GM18507 (cell line): Measurements from ENCODE around the gene TOMM7.
"Not testable (repeated sequence)": the region's sequence is repeated elsewhere in the genome, so short reads cannot be mapped to it uniquely, and the experiment has no call there.

ENCODE experiments used
- DNase-seq: peaks from one replicate; pipeline ENCODE4 v3.0.0; 2011; ENCODE audit warnings: low read depth; ENCODE audit not compliant: insufficient read length; ENCODE audit errors: extremely low spot score
- FAIRE-seq: peaks from 2 replicates; lab custom pipeline; 2011; peaks lifted over from hg19 to GRCh38; lab: Jason Lieb, UNC

The TOMM7 gene

GRCh38 chr7:22827563-22827962, 4.9 kb upstream of the TOMM7 start:
- FAIRE-seq (no peak), DNase-seq (no peak)

- no peak for FAIRE-seq
- DNase-seq = no peak
These were observed 3.9 kb upstream of the TOMM7 start for GRCh38 chr7:22826593-22826992.

DNA sequence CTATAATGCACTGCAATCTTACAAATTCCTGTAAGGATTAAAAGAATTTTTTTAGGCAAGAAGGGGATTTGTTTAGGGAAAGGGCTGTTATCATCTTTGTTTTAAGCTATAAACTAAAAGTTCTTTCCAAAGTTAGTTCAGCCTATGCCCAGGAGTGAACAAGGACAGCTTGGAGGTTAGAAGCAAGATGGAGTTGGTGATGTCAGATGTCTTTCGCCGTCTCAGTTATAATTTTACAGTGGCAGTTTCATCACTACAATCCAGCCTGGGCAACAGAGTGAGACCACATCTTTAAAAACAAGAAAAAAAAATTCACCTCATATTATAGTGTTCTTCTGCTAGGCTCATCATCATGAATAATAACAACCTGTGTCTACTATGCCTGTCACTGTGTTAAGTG, 2.1 kb upstream of the TOMM7 start:
- no peak for FAIRE-seq
- DNase-seq = no peak

GRCh38 chr7:22823142-22823497, 471 bp upstream of the TOMM7 start:
- DNase-seq (no peak), FAIRE-seq (peak; percentile 31)

DNA sequence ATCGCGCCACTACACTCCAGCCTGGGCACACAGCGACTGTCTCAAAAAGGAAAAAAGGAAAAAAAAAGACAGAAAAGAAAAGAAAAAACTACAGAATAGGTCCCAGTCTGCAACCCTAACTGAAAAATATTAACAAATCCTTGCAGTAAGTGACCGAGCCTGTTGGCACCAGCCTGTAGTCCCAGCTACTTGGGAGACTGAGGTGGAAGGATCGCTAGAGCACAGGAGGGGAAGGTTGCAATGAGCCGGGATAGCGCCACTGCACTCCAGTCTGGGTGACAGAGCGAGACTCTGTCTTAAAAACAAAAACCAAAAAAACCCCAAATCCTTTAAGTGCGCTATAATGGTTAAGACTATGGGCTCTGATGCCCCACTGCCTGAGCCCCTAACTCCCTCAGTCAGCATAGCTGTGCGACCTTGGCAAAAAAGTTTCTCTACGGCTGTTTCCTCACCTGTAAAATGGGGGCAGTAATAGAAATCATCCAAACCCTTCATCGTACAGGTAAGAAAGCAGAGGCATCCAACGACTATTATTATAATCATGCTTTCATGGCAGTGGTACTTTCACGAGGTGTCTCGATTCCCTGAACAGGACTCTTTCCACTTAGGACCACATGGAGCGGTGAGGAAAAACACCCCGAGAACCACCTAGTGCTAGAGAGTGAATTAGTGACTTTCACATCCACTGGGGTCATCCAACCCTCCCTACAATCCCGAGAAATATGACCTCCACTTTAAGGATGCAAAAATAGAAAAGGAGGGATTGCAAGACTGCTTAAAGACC, 755 bp downstream of the TOMM7 start:
- FAIRE-seq = no peak
- DNase-seq = no peak

- no peak for FAIRE-seq
- no peak for DNase-seq
These were observed 3.2 kb downstream of the TOMM7 start for GRCh38 chr7:22819476-22819875.

GRCh38 chr7:22814261-22815208, 8.1 kb downstream of the TOMM7 start:
- peak; percentile 48 for FAIRE-seq
- DNase-seq = no peak

DNA sequence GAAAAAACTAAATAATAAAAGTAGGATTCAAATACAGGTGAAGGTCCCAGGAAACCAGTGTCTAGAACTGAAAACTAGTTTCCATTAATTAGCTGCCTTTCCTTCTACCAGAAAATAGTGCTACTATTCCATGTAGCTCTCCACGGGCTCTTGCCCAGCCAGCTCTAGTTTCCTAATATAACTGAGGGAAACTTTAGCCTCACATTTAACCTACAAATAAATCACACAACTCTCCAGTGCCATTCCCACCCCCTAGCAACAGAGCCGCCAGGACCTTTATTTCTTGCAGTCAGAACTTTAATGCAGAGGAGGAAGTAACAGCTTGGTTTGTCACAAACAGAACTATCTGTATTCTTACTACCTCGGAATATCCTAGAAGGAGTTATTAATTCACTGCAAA, 10.3 kb downstream of the TOMM7 start:
- FAIRE-seq (no peak), DNase-seq (no peak)

DNA sequence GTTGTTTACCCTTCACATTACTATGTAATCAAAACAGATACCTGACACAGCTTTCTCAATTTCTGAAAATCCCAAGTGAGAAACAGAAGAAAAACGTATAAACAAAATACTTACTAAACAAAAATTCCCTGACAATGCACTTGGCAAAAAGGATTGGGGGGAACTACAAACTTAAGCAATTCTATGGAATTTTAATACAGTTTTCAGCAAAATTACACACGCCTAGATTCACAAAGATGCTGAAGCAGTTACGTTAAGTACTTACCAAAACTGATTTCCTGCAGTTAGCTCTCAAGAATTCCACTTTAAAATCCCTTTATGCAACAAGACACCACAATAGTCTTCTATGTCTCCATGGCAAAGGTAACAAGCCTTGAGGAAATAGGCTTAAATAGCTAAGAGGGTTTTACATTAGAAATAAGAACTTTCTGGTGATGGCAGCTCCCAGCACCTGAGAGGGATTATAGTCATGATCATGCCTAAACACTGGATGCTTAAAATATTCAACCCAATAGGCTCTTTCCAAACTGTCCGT, 10.8 kb downstream of the TOMM7 start:
- FAIRE-seq (no peak), DNase-seq (no peak)

DNA sequence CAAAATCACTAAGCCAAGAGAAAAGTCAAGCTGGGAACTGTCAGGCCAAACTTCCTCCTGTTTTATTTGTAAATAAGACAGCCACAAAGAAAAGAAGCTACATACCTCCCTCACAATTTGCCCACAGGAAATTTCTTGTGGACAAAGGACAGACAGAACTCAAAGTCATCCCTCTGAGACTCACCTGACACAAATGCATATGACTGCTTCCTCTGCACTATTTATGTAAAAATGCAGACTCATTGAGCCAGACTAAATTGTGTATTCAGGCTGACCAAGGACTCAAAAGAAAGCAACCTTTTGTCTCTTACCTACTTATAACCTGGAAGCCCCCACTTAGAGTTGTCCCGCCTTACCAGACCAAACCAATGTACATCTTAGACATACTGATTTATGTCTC, 11.8 kb downstream of the TOMM7 start:
- no peak for FAIRE-seq

DNA sequence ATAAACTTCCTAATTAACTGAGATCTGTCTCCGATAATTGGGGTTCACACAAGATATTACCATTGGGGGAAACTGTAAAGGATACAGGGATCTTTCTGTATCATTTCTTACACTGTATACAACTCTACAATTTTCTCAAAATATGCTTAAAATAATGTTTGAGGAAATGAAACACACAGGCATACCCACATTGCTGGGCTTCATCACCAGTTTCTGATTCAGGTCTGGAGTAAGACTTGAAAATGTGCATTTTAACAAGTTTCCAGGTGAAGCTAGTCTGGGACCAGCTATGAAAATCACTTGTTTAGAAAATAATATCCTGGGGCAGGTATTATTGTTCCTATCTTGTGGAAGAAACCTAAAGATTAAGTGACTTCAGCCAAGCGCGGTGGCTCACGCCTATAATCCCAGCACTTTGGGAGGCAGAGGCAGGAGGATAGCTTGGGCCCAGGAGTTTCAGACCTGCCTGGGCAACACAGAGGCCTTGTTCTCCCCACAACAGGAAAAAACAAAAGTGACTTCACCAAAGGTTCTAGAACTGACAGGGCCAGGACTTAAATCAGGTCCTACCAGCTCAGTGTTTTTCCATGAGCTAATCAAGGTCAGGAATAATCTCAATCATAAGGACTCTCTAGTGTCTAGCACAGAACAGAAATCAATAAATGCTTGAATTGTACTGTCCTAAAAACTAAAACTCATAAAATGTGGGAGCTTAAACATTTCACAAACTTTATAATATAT, 12.6 kb downstream of the TOMM7 start:
- no peak for FAIRE-seq
- DNase-seq = no peak

More for the DNA sequence above, 11.8 kb downstream of the TOMM7 start:
- DNase-seq = no peak

- FAIRE-seq = no peak
- DNase-seq = no peak
These were observed 14.5 kb downstream of the TOMM7 start for GRCh38 chr7:22808140-22808539.

DNA sequence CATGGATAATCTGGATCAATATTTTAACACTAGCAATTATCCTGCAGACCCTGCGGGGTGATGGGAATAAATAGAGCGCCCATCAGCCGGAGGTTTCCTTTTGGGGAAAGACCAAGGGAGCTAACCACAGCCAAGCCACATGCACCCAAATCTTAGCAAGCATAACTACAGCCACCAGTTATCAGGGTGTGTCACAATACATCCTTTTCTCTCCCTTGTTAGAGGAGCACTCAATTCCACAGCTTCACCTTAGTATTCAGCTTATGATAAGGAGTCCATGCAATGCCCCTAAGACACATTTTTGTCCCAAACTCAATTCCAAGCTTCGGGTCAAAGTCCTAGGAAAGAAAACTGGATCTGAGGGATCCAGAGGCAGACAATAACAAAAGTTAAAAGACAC, 15.9 kb downstream of the TOMM7 start:
- no peak for DNase-seq
- no peak for FAIRE-seq

DNA sequence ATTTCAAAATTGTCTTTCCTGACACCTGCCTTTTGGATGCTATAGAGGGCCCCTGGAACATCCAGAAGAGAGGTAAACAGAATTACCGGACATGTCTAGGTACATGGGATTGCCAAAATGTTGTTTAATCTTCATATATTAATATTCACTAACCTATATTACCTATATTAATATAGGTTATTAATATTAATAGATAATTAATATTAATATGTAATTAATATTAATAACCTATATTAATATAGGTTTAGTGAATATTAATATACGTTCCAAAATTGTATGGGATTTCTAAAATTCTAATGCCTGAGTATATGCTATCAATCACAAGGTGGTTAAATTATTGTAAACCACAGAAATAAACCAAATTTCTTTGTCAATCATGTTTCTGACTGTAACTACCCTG, 17.4 kb downstream of the TOMM7 start:
- no peak for FAIRE-seq
- no peak for DNase-seq

- FAIRE-seq = not testable (repeated sequence)
These were observed 19.8 kb downstream of the TOMM7 start for GRCh38 chr7:22802831-22803230.

GRCh38 chr7:22802426-22802825, 20.2 kb downstream of the TOMM7 start:
- FAIRE-seq = no peak

More at GRCh38 chr7:22802831-22803230, 19.8 kb downstream of the TOMM7 start:
- DNase-seq = not testable (repeated sequence)

DNA sequence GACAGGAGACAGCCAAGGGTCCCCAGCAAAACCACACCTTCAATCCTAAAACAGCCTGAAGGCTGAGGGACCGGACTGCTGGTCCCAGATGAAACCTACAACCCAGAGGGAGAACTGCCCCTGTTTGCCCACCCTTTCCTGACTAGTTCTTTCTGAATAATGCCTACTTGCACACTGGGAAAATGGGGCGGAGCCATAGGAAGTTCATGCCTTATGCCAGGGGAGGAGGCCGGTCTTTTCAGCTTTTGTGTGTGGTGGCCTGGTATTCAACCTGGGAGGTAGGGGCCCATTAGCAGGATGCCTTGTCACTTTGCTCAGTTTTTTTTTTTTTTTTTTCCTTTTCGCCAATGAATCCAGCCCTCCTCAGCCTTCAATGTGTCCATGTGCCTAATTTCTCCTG, 20.7 kb downstream of the TOMM7 start:
- DNase-seq (no peak), FAIRE-seq (no peak)

More at GRCh38 chr7:22802426-22802825, 20.2 kb downstream of the TOMM7 start:
- DNase-seq = no peak

- FAIRE-seq (no peak), DNase-seq (no peak)
These were observed 23.0 kb downstream of the TOMM7 start for GRCh38 chr7:22799633-22800032.

DNA sequence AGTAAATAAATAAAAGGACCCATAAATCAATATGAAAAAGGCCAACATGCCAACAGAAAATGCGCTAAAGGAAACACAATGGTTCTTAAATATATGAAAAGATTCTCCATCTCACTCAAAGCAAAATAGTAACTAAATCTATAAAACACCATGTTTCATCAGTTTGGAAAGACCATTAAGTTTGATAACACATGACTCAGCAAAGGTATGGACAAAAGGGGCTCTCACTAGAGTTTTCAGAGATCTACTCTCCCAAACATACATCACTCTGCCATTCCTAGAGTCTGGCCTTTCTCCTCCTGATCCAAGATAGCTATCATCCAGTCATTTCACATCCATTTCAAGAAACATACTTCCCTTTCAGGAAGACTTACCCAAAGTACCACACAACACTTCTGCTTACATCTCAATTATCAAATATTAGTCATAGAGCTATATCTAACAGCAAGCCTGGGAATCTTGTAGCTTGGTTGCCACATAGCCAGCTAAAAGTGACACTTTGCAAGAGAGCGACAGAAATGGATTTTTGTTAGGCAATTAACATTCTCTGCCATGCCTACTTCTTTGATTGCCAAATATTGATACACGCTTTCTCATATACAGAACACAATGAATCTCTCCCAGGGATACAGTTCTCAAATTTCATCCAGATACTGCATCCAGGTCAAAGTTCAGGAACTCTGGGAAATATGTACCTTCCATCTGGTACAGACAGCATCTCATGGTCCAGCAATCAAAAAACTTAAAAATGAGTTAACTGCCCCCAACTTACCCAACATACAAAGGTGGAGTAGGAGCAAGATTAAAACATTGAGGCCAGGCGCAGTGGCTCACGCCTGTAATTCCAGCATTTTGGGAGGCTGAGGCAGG, 28.8 kb downstream of the TOMM7 start:
- DNase-seq = no peak

More for the DNA sequence above, 28.8 kb downstream of the TOMM7 start:
- FAIRE-seq = no peak
